PC-3 (cell line): Measurements from ENCODE around the gene ADCY10.

Experiments used
- EZH2 ChIP-seq: fragments of 300-600 bp; sonication (generic); IDR thresholded peaks from one replicate; pipeline ENCODE4 v1.6.1; 2017; ENCODE audit warnings: antibody characterized with exemption, mild to moderate bottlenecking, low read length; ENCODE audit not compliant: unreplicated experiment
- TF ChIP-seq, protein P1 (sequence below): fragments of 300-600 bp; sonication (generic); conservative IDR thresholded peaks from 2 replicates; pipeline ENCODE4 v1.5.1; 2017; ENCODE audit warnings: antibody characterized with exemption, low read depth, mild to moderate bottlenecking, low read length

DNA sequence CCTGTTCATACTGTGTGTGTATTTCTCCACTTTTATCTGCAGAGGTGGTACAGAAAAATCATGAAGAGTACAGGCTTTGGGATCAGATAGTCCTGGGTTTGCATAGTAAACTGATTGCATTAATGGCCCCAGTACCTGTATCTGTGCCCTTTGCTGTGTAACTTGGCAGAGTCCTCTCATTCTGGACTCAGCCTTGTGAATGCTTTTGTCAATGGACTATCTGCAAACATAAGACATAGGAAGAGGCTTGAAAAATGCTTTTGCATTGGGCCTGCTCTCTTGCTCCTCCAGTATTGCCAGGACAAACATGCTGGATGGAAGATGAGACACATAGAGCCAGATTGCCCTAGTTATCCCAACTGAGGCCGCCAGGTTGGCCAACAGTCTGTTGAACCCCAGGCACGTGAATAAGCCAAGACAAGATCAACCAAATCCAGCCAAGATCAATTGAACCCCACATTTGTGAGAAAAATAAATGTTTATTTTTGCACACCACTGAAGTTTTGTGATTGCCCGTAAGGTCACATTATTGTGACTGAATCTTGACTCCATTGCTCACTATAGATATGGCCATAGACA lies 37.2 kb downstream of the ADCY10 start:
- TF ChIP-seq, protein P1, sequence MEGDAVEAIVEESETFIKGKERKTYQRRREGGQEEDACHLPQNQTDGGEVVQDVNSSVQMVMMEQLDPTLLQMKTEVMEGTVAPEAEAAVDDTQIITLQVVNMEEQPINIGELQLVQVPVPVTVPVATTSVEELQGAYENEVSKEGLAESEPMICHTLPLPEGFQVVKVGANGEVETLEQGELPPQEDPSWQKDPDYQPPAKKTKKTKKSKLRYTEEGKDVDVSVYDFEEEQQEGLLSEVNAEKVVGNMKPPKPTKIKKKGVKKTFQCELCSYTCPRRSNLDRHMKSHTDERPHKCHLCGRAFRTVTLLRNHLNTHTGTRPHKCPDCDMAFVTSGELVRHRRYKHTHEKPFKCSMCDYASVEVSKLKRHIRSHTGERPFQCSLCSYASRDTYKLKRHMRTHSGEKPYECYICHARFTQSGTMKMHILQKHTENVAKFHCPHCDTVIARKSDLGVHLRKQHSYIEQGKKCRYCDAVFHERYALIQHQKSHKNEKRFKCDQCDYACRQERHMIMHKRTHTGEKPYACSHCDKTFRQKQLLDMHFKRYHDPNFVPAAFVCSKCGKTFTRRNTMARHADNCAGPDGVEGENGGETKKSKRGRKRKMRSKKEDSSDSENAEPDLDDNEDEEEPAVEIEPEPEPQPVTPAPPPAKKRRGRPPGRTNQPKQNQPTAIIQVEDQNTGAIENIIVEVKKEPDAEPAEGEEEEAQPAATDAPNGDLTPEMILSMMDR: no peak
- TF ChIP-seq EZH2: no peak
